Peyer's patch (tissue), 4 donors: ENCODE results near the gene GLIS2. TPM values are rescaled to one million over a fixed set of nuclear protein-coding genes. Genes with fewer than 3 reads are reported as not detected.
"Not testable (repeated sequence)": the region's sequence is repeated elsewhere in the genome, so short reads cannot be mapped to it uniquely, and the experiment has no call there.

Experiments used
- DNase-seq, 3 donors: peaks; one replicate each; pipeline ENCODE4 v3.0.0-alpha.2; 2017 to 2019
- H3K27ac ChIP-seq, 4 donors: fragments of 200-600 bp; sonication (generic); one replicate each; pipeline ENCODE4 v1.5.1; 2016 to 2019
- H3K27me3 ChIP-seq, 2 donors: fragments of 200-600 bp; sonication (generic); one replicate each; pipeline ENCODE4 v1.5.1; 2019
- H3K36me3 ChIP-seq, 3 donors: fragments of 200-600 bp; sonication (generic); one replicate each; pipeline ENCODE4 v1.5.1; 2016 to 2019
- H3K4me1 ChIP-seq, 4 donors: fragments of 200-600 bp; sonication (generic); one replicate each; pipeline ENCODE4 v1.5.1; 2016 to 2019
- H3K4me3 ChIP-seq, 4 donors: fragments of 200-600 bp; sonication (generic); 1 replicate in 3 of 4; 2 replicates in 1 of 4; pipeline ENCODE4 v1.5.1; 2016 to 2019; ENCODE audit warnings: mild to moderate bottlenecking in 1 of 4
- H3K9me3 ChIP-seq, 4 donors: fragments of 200-600 bp; sonication (generic); one replicate each; pipeline ENCODE4 v1.5.1; 2016 to 2019; ENCODE audit warnings: mild to moderate bottlenecking in 1 of 4
- POLR2A ChIP-seq, 2 donors: fragments of 450-650 bp; IDR thresholded peaks; one replicate each; pipeline ENCODE4 v1.5.1; 2017; ENCODE audit warnings: antibody characterized with exemption in 2 of 2, mild to moderate bottlenecking in 2 of 2, moderate library complexity in 2 of 2
- total RNA-seq, 4 donors: library from RNA; depleted of rRNA; stranded (reverse); fragments of >200 nt; gene quantifications; one replicate each; pipeline ENCODE4 v1.1.0, GENCODE V29; 2016
- TF ChIP-seq, protein P1 (sequence below), 6 experiments: fragments of 450-650 bp in 4 of 6; fragments of 200-600 bp in 2 of 6; sonication (generic) in 1 of 6; IDR thresholded peaks; one replicate each; pipeline ENCODE4 v1.5.1; 2017 to 2019; ENCODE audit warnings: antibody characterized with exemption in 6 of 6, mild to moderate bottlenecking in 3 of 6, moderate library complexity in 1 of 6

The GLIS2 gene
- total RNA-seq, 4 donors from 2014 or later = 0.35 to 3.3 (median 1.7) TPM

GRCh38 chr16:4339909-4340308 is 24.0 kb downstream of the GLIS2 start:
- no peak for DNase-seq
- H3K9me3 ChIP-seq = no peaks in the 10 kb centered on the region
- no peak overlapping the region for H3K4me3 ChIP-seq
- no peaks in the 10 kb centered on the region for H3K4me1 ChIP-seq
- TF ChIP-seq POLR2A (IDR thresholded peaks at IDR 0.05) = no peak
- TF ChIP-seq, protein P1, sequence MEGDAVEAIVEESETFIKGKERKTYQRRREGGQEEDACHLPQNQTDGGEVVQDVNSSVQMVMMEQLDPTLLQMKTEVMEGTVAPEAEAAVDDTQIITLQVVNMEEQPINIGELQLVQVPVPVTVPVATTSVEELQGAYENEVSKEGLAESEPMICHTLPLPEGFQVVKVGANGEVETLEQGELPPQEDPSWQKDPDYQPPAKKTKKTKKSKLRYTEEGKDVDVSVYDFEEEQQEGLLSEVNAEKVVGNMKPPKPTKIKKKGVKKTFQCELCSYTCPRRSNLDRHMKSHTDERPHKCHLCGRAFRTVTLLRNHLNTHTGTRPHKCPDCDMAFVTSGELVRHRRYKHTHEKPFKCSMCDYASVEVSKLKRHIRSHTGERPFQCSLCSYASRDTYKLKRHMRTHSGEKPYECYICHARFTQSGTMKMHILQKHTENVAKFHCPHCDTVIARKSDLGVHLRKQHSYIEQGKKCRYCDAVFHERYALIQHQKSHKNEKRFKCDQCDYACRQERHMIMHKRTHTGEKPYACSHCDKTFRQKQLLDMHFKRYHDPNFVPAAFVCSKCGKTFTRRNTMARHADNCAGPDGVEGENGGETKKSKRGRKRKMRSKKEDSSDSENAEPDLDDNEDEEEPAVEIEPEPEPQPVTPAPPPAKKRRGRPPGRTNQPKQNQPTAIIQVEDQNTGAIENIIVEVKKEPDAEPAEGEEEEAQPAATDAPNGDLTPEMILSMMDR (IDR thresholded peaks at IDR 0.05) = no peak
- peaks cover 0 to 25% (median 0%) of the 10 kb centered on the region in 3 donors for H3K36me3 ChIP-seq
- H3K27ac ChIP-seq = peak overlapping the region in 1 of 4 donors; percentile 9
- H3K27me3 ChIP-seq = no peaks in the 10 kb centered on the region

GRCh38 chr16:4340443-4340842 is 24.6 kb downstream of the GLIS2 start:
- DNase-seq = no peak
- no peak overlapping the region for H3K27ac ChIP-seq
- no peaks in the 10 kb centered on the region for H3K4me1 ChIP-seq
- TF ChIP-seq, protein P1 (IDR thresholded peaks at IDR 0.05) = no peak
- no peak for TF ChIP-seq POLR2A (IDR thresholded peaks at IDR 0.05)
- no peaks in the 10 kb centered on the region for H3K9me3 ChIP-seq
- peaks cover 0 to 25% (median 0%) of the 10 kb centered on the region in 3 donors for H3K36me3 ChIP-seq
- H3K27me3 ChIP-seq = no peaks in the 10 kb centered on the region
- no peak overlapping the region for H3K4me3 ChIP-seq

DNA sequence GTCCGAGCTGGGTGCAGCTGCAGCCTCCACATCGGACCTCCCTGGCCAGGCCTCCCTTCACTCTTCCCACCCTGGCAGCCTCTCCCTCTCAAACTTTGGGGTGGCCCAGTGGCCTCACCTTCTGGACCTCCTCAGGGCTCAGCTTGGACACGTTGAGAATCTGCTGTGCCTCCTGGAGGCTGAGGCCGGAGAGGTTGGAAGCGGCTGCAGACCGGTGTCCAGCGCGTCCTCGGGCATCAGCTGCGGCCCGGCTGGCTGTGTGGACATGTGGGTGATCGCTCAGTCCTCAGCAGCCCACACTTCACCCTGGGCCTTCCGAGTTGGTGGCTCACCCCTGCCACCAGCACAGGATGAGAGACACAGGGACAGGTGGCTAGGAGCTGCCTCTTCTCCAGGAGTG is 25.4 kb downstream of the GLIS2 start:
- TF ChIP-seq POLR2A (IDR thresholded peaks at IDR 0.05) = no peak
- TF ChIP-seq, protein P1 (IDR thresholded peaks at IDR 0.05) = no peak
- H3K27me3 ChIP-seq = no peaks in the 10 kb centered on the region
- no peak for DNase-seq
- H3K27ac ChIP-seq = no peak overlapping the region
- no peaks in the 10 kb centered on the region for H3K4me1 ChIP-seq
- H3K9me3 ChIP-seq = no peaks in the 10 kb centered on the region
- H3K36me3 ChIP-seq = peaks cover 0 to 25% (median 0%) of the 10 kb centered on the region in 3 donors
- H3K4me3 ChIP-seq = no peak overlapping the region

GRCh38 chr16:4342866-4343744 is 27.2 kb downstream of the GLIS2 start:
- no peaks in the 10 kb centered on the region for H3K9me3 ChIP-seq
- TF ChIP-seq, protein P1 (IDR thresholded peaks at IDR 0.05) = no peak
- no peak for TF ChIP-seq POLR2A (IDR thresholded peaks at IDR 0.05)
- H3K27ac ChIP-seq = no peak overlapping the region
- no peaks in the 10 kb centered on the region for H3K4me1 ChIP-seq
- H3K4me3 ChIP-seq = no peak overlapping the region
- no peaks in the 10 kb centered on the region for H3K27me3 ChIP-seq
- peaks cover 0 to 24% (median 0%) of the 10 kb centered on the region in 3 donors for H3K36me3 ChIP-seq
- DNase-seq = no peak

GRCh38 chr16:4344300-4344982 is 28.6 kb downstream of the GLIS2 start:
- H3K36me3 ChIP-seq = peaks cover 0 to 14% (median 0%) of the 10 kb centered on the region in 3 donors
- H3K27ac ChIP-seq, H3K4me3 ChIP-seq, DNase-seq, H3K9me3 ChIP-seq, H3K27me3 ChIP-seq, H3K4me1 ChIP-seq: not testable (repeated sequence)
